ENCODE results near the gene QSOX2.

Gene QSOX2

DNA sequence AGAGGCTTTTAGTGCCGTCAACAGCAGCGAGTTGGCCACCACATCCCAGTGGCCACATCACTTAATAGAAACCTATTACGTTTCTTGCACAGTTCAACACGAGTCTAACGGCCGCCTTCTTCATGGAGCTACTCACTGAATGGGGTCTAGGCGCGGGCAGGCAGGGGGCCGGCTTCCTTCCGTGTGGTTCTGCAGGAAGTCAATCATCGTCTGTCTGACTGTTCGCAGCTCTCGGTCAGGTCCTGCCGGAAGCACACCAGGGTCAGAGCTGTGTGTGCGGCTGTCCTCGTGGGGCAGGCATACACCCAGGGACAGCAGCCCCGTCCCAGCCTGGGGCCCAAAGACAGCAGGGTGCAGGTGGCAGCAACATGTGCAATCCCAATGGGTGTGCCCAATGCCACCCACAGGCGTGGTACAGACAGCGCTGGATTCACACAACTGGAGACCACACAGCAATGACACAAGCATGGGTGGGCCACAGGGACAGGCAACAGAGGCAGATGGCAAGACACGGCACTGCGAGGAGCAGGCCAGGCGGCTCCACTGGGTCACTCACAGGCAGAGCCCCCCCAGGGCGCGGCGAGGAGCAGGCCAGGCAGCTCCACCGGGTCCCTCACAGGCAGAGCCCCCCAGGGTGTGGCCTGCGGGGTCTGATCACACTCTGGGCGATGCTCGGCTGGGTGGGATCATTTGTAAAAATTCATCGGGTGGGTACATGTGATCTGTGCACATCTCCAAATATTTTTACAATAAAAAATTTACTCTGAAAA, 21.6 kb downstream of the QSOX2 start:
- no peak for DNase-seq (ENCODE audit: low read depth in 2 of 3, low spot score in 1 of 3)

DNA sequence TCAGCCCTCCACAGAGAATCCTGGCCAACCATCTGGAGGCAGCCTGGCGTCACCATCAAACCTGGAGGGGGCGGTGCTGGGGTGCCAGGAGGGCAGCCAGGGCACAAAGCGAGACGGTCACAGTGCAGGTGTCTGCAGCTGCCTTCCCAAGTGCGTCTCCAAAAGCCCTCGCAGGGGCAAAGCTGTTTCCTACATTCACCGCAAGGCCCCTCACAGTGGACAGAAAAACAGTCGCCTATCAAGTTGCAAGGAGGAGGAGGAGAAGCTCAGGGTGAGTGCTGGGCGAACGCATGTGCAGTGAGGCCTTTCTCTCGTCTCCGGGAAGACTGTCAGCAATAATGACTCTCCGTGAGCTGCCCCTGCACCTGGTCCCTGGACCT, 22.7 kb downstream of the QSOX2 start:
- no peak for DNase-seq (ENCODE audit: low read depth in 2 of 3, low spot score in 1 of 3)

DNA sequence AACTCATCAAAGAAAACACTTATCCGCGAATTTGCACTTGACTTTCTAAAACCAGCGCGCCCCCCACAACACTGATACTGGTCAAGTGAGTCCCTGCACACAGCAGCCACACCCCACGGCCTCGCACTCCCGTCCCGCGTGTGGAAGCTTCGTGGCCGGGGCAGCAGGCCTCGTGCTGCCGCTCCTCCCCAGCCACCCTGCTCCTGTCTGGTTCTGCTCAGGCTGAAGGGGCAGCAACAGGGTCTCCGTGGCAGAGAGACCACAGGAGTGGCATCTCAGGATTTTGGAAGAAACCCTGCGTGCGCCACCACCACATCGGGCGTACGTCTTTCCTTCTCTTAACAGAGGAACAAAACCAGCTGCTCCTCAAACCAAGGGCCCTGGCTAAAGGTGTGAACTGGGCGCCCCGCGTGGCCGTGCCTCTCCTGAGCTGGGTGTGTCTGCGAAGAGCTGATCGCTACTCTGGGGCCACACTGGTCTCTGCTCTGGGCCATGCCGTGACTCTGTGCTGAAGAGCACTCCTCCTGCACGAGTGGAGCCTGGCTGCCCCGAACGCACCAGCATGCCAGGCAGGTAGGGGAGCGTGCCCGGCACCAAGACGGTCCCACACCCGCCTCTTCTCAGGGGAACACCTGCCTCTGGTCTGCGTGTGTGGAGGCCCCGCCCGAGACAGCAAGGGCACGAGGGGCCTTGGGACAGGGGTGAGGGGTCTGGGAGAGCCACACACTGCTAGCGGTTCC, 23.3 kb downstream of the QSOX2 start:
- DNase-seq (ENCODE audit: low read depth in 2 of 3, low spot score in 1 of 3): no peak

DNA sequence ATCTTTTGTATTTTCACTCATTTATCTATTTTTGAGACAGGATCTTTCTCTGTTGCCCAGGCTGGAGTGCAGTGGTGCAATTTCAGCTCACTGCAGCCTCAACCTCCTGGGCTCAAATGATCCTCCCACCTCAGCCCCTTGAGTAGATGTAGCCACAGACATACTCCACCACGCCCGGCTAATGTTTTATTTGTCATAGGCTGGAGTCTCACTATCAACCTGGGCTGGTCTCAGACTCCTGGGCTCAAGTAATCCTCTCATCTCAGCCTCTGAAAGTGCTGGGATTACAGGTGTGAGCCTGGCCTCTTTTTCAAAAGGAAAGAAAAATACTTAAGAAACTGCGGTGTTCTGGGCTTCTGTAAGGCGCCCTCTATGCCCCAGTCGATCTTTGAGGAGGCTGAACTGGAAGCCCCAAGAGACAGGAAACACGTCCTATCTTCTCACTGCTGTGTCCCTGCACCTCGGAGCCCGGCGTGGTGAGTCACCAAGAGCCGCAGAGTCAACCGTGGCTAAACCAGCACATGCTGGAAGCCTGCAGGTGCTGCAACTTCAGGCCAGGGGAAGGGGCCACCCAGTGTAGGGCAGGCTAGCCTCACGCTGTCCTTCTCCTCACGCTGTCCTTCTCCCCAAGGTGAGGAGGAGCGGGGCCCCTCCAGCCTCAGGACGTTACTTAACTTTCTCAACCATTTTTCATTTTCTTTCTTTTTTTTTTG, 25.4 kb downstream of the QSOX2 start:
- no peak for DNase-seq (ENCODE audit: low read depth in 2 of 3, low spot score in 1 of 3)

DNA sequence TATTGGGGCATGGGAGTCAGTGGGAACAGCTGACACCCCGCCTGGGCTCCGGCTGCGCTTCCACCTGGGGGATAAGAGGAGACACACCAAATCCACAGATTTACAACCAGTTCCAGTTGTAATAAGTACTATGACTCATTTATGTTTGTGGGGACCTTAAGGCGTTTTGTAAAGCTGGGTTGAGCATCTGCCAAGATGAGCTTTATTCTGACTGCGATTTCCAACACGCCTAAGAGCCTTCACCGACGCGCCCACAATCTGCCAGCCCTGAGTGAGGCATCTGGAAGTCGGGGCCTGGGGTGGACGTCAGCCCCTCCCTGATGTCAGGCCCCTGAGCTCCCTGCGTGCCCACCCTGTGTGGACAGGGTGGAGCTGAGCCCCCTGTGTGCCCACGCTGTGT, 26.3 kb downstream of the QSOX2 start:
- DNase-seq (ENCODE audit: low read depth in 2 of 3, low spot score in 1 of 3): no peak

DNA sequence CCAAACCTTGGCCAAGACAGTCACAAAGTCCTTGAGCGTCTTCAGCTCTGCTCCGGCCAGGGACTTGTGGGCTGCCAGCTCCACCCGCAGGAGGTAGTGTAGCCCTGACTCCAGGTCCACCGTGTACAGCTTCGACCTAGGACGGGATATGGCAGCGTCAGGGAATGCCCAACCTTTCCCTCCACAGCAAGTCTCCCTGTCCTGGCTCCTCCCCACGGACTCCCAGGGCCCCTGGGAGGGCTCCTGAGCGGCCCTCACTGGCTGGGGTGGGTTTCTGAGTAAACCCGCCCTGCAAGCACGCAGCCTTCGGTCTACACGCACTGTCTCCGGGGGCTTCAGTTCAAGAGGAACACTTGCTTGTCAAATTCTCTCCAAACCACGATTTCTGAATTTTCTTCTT, 26.9 kb downstream of the QSOX2 start:
- DNase-seq (ENCODE audit: low read depth in 2 of 3, low spot score in 1 of 3): no peak

DNA sequence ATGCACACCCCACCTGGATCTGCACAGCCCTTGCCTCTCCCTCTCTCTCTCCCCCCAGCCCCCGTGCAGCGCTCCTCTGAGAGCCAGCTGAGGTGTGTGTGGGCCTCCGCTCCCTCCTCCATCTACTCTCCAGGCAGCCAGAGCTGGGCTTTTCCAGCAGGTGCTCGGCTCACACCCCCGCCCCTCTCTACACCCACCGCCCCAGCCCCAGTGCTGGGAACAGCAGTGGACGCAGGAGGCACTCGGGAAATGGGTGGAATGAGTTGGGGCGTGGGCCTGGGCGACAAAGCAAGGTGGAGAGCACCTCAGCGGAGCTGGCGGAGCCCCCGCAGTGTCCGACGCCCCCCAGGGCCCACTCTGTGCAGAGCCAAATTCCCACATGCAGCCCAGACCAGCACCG, 27.3 kb downstream of the QSOX2 start:
- DNase-seq (ENCODE audit: low read depth in 2 of 3, low spot score in 1 of 3): no peak

DNA sequence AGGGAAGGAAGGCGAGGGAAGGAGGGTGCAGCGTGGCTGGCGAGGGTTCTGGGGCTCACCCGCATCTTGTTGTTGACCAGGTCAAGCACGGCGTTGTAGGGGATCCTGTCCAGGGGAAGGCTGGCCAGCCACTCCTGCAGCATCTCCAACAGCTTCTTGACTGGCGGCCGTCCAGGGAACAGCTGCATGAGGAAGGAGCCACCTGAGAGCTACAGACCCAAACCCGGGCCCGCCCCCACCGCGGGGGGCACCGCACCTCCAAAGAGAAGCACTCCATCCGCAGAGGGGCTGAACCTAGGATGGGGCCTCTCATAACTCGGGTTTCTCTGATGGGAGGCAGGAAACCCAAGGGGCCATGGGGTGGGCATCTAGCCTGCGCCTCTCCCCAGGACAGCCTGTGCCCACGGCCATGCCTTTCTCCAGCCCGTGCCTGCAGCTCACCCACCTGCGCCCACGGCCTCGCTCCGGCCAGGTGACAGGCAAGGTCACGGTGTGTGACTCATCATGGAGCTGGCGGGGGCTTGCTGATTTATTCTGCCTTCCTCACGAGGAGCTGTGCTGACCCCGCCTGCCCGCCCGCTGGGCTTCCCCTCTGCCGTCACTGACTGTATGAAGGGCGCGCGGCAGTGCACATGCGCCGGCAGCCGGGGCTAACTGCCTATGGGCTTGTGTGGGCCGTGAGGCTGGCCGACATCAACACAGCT, 28.9 kb downstream of the QSOX2 start:
- DNase-seq (ENCODE audit: low read depth in 2 of 3, low spot score in 1 of 3): no peak

DNA sequence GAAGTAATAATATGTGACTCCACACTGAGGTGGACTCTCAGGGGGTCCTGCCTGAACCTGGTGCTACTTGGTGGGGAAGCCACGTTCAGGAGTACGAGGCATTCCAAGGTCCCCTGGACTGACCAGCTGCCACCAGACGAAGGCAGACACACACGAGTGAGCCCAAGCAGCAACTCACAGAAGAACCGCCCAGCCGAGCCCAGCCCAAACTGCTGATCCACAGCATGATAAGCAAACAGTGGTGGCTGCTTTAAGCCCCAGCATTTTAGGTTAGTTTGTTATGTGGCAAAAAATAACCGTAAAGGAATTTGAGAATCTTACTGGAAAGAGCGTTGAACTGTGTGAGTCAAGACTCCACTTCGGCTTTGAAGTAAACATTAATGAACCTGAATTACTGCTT, 31.9 kb downstream of the QSOX2 start:
- DNase-seq (ENCODE audit: low read depth in 2 of 3, low spot score in 1 of 3): no peak

DNA sequence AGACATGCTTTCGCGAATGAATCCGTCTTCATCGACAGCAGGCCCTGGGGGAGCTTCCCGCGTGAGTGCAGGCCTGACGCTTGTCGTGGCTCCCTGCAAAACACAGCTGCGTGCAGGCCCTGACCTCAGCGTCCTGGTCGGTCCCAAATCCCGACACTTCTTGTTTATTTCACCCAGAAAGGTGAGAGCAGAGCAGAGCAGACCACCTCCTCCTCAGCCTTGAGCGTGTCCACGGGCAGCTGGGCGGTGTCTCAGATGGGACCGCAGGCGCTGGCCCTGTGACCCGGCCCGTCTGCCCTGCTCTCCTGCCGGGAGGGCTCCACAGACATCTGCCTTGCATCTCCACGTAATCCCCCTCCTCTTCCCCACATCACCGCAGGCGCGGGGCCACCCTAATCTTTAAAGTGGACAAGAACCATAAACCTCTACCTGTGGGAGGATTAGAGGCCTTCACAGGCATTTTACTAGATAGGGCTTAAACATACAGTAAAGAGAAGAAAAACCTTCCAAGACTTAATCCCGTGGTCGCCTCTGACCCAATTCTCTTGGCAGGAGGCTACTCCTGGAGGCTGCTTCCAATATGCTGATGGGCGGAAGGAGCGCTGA, 33.2 kb downstream of the QSOX2 start:
- DNase-seq (ENCODE audit: low read depth in 2 of 3, low spot score in 1 of 3): no peak

DNA sequence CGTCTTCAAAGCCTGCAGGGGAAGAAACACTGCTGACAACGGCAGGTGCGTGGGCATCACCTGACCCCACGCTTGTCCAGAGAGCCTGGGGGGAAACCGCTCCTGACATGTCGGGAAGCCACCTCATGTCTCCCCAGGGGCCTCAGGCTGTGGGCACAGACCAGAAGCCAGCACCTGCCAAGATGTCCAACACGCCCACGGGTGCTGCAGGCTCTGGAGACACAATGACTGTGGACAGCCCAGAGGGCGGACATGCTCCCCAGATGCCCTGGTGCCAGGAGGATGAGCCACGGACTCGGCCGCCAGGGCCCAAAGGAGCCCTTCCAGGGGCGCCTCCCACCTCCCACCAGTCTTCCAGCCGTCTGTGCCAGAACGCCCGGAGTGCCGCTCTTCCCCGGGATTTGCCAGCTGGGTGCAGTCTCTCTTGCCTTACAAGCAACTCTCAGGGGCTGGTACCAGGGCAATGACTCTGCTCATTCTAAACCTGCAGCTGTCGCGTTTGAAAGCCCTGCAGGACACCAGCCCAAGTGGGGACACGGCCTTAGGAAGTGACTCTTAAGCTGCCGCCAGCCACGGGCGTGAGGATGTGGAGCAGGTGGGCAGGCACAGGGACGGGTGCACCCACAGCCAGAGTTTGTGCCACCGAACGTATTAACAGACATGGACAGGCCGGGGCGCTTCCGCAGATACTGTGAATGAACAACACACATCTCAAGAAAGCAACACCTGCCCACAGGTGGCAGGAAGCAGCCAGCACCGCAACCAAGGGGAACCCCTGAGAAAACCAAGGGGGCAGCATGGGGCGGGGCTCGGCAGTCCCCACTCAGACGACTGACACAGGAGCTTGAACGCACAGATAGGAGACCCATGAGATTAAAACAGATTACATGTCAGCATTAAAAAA, 33.9 kb downstream of the QSOX2 start:
- no peak for DNase-seq (ENCODE audit: low read depth in 2 of 3, low spot score in 1 of 3)

DNA sequence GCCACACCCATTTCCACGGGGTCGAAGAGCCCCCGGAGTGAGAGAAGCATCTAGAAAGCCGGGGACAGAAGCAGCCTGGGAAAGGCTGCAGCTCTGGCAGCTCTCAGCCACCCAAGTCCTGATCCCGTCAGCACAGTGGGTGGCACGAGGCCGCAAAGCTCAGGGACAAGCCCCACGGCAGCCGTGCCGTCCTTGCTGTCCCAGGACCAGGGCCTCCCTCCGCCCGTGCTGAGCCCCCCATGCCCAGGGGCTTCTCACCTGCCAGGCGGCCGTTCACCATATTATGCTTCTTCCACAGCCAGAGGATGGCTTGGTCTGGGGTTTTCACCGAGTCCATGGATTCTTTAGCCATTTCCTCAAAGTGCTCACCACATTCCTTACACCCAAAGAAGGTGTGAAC, 34.6 kb downstream of the QSOX2 start:
- no peak for DNase-seq (ENCODE audit: low read depth in 2 of 3, low spot score in 1 of 3)

DNA sequence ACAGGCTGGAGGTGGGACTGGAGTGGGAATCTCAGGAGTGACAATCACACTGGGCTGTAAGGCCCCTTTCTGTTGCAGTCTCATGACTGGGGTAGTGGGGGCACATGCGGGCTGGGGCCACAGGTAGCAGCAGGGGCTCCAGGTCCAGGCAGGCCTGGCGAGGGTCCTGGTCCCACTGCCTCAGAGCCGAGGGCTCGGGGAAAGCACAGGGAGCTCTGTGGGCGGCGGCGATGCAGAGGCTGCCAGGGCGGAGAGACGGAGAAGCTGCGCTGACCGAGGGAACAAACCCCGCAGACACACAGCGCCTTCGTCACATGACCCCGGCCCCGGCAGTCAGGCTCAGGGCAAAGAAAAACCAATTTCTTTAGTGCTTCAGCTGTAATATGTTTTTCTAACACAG, 35.3 kb downstream of the QSOX2 start:
- no peak for DNase-seq (ENCODE audit: low read depth in 2 of 3, low spot score in 1 of 3)

DNA sequence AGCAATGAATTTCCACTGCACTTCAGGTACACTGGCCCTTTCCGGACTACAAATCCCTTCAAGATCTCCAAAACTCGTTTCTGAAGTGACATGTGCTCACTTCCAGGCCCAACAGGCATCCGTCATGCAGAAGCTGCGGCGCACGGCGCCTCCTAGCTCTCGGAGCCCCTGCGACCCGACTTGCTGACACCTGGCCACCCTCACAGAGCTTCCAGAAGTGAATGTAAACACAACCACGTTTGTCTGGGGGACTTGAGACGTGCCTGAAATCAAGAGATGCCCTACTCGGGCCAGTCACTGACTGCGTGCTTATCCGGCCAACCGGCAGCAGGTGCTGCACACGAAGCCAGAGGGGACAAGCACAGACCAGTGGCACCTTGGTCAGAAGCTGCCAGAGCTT, 35.8 kb downstream of the QSOX2 start:
- no peak for DNase-seq (ENCODE audit: low read depth in 2 of 3, low spot score in 1 of 3)

DNA sequence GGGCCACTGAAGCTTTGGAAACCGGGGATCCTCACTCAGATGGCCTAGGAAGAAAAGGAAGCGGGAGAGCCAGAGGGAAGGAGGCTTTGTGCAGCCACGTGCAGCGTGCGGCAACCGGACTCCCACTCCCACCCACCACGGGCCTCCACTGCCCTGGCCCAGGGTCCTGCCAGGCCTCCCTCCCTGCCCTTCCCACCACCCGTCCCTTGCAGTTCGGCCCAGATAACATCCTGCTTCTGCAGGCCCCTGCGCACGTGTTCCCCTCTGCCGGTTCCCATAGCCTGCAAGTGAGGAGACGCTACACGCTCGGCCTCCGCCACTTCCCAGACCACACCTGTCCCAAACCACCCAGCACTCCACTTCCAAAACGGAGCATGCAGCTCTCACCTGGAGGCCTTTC, 36.4 kb downstream of the QSOX2 start:
- no peak for DNase-seq (ENCODE audit: low read depth in 2 of 3, low spot score in 1 of 3)

DNA sequence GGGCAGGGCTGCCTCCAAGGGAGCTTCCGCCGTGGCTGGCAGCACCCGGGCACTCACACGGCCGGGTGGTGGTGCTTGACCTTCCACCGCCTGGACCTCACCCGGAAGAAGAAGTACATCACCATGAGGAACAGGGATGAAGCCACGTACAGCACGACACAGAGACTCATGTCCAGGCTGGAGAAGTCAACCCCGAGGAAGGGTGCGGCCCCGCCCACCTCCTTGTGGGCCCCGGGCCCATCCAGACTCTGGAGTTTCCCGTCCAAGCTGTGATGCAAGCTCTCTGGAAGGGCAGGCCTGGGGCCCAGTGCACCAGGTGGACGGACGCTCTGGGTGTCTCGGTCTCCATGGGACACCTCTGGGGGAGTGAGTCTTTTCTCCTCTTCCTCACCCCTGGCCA, 36.9 kb downstream of the QSOX2 start:
- no peak for DNase-seq (ENCODE audit: low read depth in 2 of 3, low spot score in 1 of 3)

DNA sequence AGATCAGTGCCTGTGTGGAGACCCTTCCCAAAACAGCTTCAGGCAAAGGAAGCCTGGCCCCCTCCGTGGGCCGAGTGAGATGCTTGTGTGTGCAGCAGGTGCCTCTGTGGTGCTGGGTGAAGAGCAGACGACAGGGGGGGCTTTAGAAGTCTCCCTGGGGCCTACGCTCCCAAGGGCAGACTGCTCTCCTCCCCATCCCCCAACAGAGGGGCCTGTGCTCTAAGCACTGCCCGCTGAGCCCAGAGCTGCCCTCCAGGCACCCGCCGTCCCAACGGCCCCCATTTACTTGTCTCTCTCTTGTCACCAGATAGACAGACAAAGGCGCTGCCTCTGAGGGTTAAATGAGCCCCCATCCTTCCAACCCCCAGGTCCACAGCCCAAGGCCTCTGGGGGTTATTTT, 38.0 kb downstream of the QSOX2 start:
- no peak for DNase-seq (ENCODE audit: low read depth in 2 of 3, low spot score in 1 of 3)

DNA sequence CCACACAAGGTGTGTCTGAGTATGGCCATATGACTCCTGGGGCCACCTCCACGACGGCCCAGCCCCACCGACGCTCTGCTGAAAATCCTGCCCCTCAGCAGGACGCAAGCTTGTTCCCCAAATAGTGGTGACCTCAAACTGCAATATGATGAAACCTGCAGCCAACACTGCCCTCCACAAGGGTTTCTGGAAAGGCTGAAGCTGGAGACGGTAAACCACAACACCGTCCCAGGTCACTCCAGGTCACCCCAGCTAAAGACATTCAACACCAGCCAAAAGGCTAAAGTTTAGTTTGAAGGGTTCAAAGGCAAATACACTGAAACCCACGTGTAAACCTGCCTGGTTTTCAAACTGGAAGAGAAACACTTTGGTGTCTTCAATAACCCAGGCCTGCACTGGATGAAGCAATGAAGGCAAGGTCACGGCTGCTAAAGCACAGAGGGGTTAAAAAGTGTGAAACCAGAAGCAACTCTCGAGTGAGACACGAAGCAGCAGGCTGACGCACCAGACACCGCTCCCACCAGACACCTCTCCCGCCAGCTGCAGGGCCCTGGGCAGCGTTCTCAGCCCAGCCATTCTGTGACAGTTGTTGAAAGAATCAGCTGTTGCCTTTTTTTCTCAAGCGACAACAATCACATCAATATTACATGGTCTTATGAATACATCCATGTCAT, 38.9 kb downstream of the QSOX2 start:
- DNase-seq (ENCODE audit: low read depth in 2 of 3, low spot score in 1 of 3): no peak

DNA sequence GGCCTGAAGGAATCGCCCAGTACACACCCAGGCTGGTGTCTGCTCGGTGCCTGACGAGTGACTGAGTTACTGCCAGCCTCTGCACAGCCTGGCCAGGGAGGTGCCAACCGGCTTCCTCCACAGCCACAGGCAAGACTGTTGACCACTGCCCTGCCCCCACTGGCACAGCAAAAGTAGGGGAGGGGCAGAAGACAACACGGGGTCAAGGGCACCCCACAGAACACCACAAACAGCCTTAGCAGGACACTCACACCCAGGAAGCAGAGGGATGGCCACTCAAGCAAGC, 40.0 kb downstream of the QSOX2 start:
- DNase-seq (ENCODE audit: low read depth in 2 of 3, low spot score in 1 of 3): no peak
